ENCODE data around the gene LRP5. TPM values are rescaled to one million over a fixed set of nuclear protein-coding genes. Genes with fewer than 3 reads are reported as not detected.

The LRP5 gene
- total and polyA plus RNA-seq, 9 of the 15 experiments (the other 6 are each of a cell fraction or from before 2014, with no cell fraction given), result 0.48 to 44.2 (median 13.5) TPM

DNA sequence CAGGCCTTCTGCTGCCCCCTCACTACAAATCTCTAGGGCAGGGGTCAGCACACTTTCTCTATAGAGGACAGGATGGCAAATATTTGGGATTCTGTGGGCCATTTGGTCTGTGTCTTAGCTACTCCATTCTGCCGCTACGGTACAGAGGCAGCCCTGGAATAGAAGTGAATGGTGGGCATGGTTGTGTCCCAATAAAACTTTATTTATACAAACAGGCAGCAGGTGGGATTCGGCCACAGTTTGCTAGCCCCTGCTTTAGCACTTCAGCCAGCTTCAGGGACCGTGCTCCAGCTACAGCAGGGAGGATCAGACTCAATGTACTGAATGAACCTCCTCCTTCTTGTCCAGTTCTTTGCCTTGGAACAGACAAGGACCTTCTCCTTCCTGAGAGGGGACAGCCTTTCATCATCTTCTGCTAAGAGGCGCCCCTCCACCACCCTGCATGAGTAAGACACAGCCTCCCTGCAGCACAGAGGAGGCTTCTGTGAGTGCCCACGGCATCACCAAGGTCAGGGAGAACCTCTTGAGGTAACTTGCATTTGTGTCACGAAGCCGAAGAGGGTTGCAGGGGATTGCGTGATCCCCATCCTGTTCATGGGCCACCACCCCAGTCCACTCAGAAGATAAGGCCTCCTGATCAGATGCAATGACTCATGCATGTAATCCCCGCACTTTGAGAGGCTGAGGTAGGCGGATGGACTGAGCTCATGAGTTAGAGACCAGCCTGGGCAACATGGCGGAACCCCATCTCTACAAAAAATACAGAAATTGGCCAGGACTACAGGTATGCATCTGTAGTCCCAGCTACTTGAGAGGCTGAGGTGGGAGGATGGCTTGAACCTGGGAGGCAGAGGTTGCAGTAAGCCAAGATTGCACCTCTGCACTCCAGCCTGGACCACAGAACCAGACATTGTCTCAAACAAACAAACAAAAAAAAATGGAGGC lies 45.2 kb upstream of the LRP5 start (continued):
- TF ChIP-seq ZNF584 (CRISPR knock-in tag; IDR thresholded peaks at IDR 0.05; ENCODE audit: low read depth) (peak; percentile 97; the same call in 1 of the 2 replicates), ZNF586 (CRISPR knock-in tag; conservative IDR thresholded peaks at IDR 0.05) (peak; percentile 83; the same call in 1 of the 2 replicates), HOXB6 (CRISPR knock-in tag; IDR thresholded peaks at IDR 0.05; ENCODE audit: borderline replicate concordance) (0 out of 2 replicates have a peak, but pooled peaks have one; percentile 45), HNRNPLL (IDR thresholded peaks at IDR 0.05; ENCODE audit: low read depth, low read length, poor library complexity, severe bottlenecking) (no peak), ARID2 (IDR thresholded peaks at IDR 0.05) (no peak), CEBPG (CRISPR knock-in tag; IDR thresholded peaks at IDR 0.05) (peak; percentile 100), CEBPG (tag; conservative IDR thresholded peaks at IDR 0.05 in 1 of 2, IDR thresholded peaks at IDR 0.05 in 1 of 2) (peak; percentile 94 to 99), CAMTA2 (CRISPR knock-in tag; conservative IDR thresholded peaks at IDR 0.05) (no peak), SMARCA4 (IDR thresholded peaks at IDR 0.05) (peak; percentile 91; the same call in 1 of the 2 replicates), NBN (IDR thresholded peaks at IDR 0.05; ENCODE audit: low read depth) (no peak), MAZ (CRISPR knock-in tag; conservative IDR thresholded peaks at IDR 0.05 in 1 of 2, IDR thresholded peaks at IDR 0.05 in 1 of 2) (peak in 1 of 2 experiments; percentile 40; a peak in 2 of 4 replicates), ETV5 (CRISPR knock-in tag; IDR thresholded peaks at IDR 0.05; ENCODE audit: low read depth) (peak; percentile 76), POLR2H (tag; IDR thresholded peaks at IDR 0.05; ENCODE audit: low read depth) (peak; percentile 75), ZNF668 (CRISPR knock-in tag; IDR thresholded peaks at IDR 0.05) (0 out of 2 replicates have a peak, but pooled peaks have one; percentile 44), HSF4 (CRISPR knock-in tag; IDR thresholded peaks at IDR 0.05; ENCODE audit: borderline replicate concordance) (peak; percentile 71; the same call in 1 of the 2 replicates)
- TF ChIP-seq, protein P1, sequence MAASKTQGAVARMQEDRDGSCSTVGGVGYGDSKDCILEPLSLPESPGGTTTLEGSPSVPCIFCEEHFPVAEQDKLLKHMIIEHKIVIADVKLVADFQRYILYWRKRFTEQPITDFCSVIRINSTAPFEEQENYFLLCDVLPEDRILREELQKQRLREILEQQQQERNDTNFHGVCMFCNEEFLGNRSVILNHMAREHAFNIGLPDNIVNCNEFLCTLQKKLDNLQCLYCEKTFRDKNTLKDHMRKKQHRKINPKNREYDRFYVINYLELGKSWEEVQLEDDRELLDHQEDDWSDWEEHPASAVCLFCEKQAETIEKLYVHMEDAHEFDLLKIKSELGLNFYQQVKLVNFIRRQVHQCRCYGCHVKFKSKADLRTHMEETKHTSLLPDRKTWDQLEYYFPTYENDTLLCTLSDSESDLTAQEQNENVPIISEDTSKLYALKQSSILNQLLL (CRISPR knock-in tag; IDR thresholded peaks at IDR 0.05; ENCODE audit: borderline replicate concordance), result no peak
- TF ChIP-seq, protein P2, sequence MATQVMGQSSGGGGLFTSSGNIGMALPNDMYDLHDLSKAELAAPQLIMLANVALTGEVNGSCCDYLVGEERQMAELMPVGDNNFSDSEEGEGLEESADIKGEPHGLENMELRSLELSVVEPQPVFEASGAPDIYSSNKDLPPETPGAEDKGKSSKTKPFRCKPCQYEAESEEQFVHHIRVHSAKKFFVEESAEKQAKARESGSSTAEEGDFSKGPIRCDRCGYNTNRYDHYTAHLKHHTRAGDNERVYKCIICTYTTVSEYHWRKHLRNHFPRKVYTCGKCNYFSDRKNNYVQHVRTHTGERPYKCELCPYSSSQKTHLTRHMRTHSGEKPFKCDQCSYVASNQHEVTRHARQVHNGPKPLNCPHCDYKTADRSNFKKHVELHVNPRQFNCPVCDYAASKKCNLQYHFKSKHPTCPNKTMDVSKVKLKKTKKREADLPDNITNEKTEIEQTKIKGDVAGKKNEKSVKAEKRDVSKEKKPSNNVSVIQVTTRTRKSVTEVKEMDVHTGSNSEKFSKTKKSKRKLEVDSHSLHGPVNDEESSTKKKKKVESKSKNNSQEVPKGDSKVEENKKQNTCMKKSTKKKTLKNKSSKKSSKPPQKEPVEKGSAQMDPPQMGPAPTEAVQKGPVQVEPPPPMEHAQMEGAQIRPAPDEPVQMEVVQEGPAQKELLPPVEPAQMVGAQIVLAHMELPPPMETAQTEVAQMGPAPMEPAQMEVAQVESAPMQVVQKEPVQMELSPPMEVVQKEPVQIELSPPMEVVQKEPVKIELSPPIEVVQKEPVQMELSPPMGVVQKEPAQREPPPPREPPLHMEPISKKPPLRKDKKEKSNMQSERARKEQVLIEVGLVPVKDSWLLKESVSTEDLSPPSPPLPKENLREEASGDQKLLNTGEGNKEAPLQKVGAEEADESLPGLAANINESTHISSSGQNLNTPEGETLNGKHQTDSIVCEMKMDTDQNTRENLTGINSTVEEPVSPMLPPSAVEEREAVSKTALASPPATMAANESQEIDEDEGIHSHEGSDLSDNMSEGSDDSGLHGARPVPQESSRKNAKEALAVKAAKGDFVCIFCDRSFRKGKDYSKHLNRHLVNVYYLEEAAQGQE (IDR thresholded peaks at IDR 0.05; ENCODE audit: borderline replicate concordance), result no peak
- TF ChIP-seq, protein P2 (CRISPR knock-in tag; IDR thresholded peaks at IDR 0.05; ENCODE audit: low read depth), result peak; percentile 41; the same call in 1 of the 2 replicates

Data from K562 (cell line).